Uterus (tissue), 2 donors: Measurements from ENCODE around the gene TLE4.

Experiments
- CTCF ChIP-seq, 4 experiments: fragments of 200-600 bp in 2 of 4; fragments of 450-650 bp in 2 of 4; sonication (generic) in 2 of 4; IDR thresholded peaks; one replicate each; pipeline ENCODE4 v1.5.1; 2016 to 2019; ENCODE audit warnings: antibody characterized with exemption in 4 of 4, mild to moderate bottlenecking in 2 of 4, moderate library complexity in 1 of 4
- POLR2A ChIP-seq, 2 donors: fragments of 450-650 bp; IDR thresholded peaks; one replicate each; pipeline ENCODE4 v1.6.1; 2016; ENCODE audit warnings: antibody characterized with exemption in 2 of 2, mild to moderate bottlenecking in 1 of 2, moderate library complexity in 1 of 2

DNA sequence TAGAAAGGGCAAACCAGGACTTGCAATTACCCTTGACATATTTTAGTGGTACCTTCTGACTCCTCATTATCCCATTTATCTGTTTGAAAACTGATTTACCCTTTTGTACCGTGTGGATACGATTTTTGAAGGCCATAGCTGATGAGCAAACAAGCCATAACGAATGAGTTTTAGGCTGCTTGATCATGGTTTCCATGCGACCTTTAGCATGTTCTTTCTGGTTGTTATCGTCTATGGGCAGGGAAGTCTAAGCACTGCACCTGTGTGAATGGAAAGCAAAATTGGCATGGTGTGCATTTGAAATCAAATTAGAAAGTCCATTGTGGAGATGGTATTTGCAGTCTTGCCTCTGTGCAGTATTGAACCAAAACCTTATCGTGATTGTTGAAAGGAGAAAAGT is 127.7 kb downstream of the TLE4 start:
- TF ChIP-seq CTCF (IDR thresholded peaks at IDR 0.05) (no peak), POLR2A (IDR thresholded peaks at IDR 0.05) (no peak)
